SK-N-MC (cell line): Measurements from ENCODE around the gene PLPP4.

Experiments
- EZH2 ChIP-seq: fragments of 200-600 bp; sonication (generic); IDR thresholded peaks from one replicate; pipeline ENCODE4 v1.6.1; 2017; ENCODE audit warnings: antibody characterized with exemption
- POLR2AphosphoS5 ChIP-seq: IDR thresholded peaks from 2 replicates; pipeline ENCODE4 v1.6.1; 2012; ENCODE audit warnings: mild to moderate bottlenecking, low read depth, low read length, borderline replicate concordance

DNA sequence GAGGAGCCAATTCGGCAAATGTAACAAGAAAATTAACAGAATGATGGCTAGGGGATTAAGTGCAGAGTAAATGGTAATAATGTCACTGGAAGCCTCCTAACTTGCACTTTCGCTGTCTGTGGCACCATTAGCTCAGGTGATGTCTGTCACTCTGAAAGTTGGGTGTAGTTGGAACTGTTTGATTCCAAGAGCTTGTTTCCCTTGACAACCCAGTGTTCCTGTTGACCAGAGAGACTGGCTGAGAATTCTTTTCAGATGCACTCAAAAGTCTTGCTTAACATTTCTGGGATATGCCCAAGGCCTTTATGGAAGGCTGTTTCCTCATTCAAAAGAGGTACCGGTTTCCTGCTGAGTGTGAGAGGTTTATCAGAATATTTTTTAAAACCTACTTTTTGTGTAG lies 49.6 kb downstream of the PLPP4 start:
- TF ChIP-seq POLR2AphosphoS5 (no peak), EZH2 (no peak)
